ENCODE data around the gene TEDC2.

DNA sequence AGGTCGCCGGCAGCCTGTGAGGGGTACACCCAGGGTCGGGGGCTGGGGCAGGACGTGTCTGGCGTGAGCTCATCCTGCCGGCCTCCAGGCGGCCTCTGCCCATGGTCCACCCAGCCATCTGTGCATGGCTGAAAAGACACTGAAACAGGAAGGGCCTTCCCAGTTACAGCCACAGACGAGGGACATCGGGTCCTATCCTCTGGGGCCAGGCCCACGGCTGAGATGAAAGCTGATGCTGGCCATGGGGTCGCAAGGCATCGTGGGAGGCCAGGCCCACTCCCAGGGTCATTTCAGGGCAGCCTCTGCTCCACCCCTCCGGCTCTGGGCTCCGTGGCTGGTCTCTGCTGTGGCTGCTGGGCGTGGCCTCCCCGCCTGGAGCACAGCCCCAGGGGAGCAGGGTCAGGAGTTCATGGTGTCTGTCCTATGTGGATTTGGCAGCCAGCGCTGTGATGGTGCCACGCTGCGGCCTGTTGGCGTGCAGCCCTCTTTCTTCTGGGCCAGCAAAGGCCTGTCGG is 37.3 kb downstream of the TEDC2 start:
- TF ChIP-seq, protein P1, sequence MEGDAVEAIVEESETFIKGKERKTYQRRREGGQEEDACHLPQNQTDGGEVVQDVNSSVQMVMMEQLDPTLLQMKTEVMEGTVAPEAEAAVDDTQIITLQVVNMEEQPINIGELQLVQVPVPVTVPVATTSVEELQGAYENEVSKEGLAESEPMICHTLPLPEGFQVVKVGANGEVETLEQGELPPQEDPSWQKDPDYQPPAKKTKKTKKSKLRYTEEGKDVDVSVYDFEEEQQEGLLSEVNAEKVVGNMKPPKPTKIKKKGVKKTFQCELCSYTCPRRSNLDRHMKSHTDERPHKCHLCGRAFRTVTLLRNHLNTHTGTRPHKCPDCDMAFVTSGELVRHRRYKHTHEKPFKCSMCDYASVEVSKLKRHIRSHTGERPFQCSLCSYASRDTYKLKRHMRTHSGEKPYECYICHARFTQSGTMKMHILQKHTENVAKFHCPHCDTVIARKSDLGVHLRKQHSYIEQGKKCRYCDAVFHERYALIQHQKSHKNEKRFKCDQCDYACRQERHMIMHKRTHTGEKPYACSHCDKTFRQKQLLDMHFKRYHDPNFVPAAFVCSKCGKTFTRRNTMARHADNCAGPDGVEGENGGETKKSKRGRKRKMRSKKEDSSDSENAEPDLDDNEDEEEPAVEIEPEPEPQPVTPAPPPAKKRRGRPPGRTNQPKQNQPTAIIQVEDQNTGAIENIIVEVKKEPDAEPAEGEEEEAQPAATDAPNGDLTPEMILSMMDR (IDR thresholded peaks at IDR 0.05) = no peak
- no peak for TF ChIP-seq POLR2A (IDR thresholded peaks at IDR 0.05)

Measured in uterus (tissue), 2 donors.